Osteoblast (primary cell): ENCODE measurements around the gene ZCCHC24. TPM values are rescaled to one million over a fixed set of nuclear protein-coding genes. Genes with fewer than 3 reads are reported as not detected.

Experiments
- DNase-seq: peaks from one replicate; pipeline ENCODE4 v3.0.0; 2011; ENCODE audit warnings: low spot score, mixed read lengths; ENCODE audit not compliant: insufficient read length; ENCODE audit errors: missing footprints
- H2AFZ ChIP-seq: 2 replicates; pipeline ENCODE4 v1.6.0; 2011; ENCODE audit warnings: mild to moderate bottlenecking, low read length
- H3K27ac ChIP-seq: 2 replicates; pipeline ENCODE4 v1.5.1; 2011; ENCODE audit warnings: mild to moderate bottlenecking, low read depth, low read length, moderate library complexity
- H3K27me3 ChIP-seq: 2 replicates; pipeline ENCODE4 v1.6.0; 2012; ENCODE audit warnings: mild to moderate bottlenecking, control low read depth, inconsistent platforms, low read length, moderate library complexity; ENCODE audit not compliant: insufficient read depth
- H3K36me3 ChIP-seq: 2 replicates; pipeline ENCODE4 v1.5.1; 2011; ENCODE audit warnings: mild to moderate bottlenecking, low read length, control low read depth, moderate library complexity; ENCODE audit not compliant: insufficient read depth
- H3K4me1 ChIP-seq: 2 replicates; pipeline ENCODE4 v1.5.1; 2011; ENCODE audit warnings: mild to moderate bottlenecking, low read length, control low read depth, moderate library complexity; ENCODE audit not compliant: insufficient read depth
- H3K4me2 ChIP-seq: 2 replicates; pipeline ENCODE4 v1.6.0; 2011; ENCODE audit warnings: mild to moderate bottlenecking, low read length; ENCODE audit not compliant: insufficient read depth
- H3K4me3 ChIP-seq: fragments of 200-600 bp; sonication (generic); 3 replicates; pipeline ENCODE4 v1.5.1; 2012; ENCODE audit warnings: mild to moderate bottlenecking, low read length, inconsistent platforms; ENCODE audit not compliant: insufficient read depth
- H3K79me2 ChIP-seq: 2 replicates; pipeline ENCODE4 v1.6.0; 2012; ENCODE audit warnings: mild to moderate bottlenecking, low read length, control low read depth, inconsistent platforms; ENCODE audit not compliant: insufficient read depth
- H3K9me3 ChIP-seq: 2 replicates; pipeline ENCODE4 v1.5.1; 2011; ENCODE audit warnings: low read depth, low read length, control low read depth
- H4K20me1 ChIP-seq: 2 replicates; pipeline ENCODE4 v1.6.0; 2012; ENCODE audit warnings: mild to moderate bottlenecking, low read length, control low read depth; ENCODE audit not compliant: insufficient read depth
- total RNA-seq: library from RNA; depleted of rRNA; stranded (reverse); fragments of >200 nt; gene quantifications from 2 replicates; pipeline ENCODE4 v1.2.3, GENCODE V29; 2012
- TF ChIP-seq, protein P1 (sequence below): IDR thresholded peaks from 2 replicates; pipeline ENCODE4 v1.5.1; 2011; ENCODE audit warnings: mild to moderate bottlenecking, low read depth, low read length, moderate library complexity; ENCODE audit errors: extremely low read depth

The ZCCHC24 gene
- total RNA-seq, result 48.5 and 69.5 TPM in 2 replicates

DNA sequence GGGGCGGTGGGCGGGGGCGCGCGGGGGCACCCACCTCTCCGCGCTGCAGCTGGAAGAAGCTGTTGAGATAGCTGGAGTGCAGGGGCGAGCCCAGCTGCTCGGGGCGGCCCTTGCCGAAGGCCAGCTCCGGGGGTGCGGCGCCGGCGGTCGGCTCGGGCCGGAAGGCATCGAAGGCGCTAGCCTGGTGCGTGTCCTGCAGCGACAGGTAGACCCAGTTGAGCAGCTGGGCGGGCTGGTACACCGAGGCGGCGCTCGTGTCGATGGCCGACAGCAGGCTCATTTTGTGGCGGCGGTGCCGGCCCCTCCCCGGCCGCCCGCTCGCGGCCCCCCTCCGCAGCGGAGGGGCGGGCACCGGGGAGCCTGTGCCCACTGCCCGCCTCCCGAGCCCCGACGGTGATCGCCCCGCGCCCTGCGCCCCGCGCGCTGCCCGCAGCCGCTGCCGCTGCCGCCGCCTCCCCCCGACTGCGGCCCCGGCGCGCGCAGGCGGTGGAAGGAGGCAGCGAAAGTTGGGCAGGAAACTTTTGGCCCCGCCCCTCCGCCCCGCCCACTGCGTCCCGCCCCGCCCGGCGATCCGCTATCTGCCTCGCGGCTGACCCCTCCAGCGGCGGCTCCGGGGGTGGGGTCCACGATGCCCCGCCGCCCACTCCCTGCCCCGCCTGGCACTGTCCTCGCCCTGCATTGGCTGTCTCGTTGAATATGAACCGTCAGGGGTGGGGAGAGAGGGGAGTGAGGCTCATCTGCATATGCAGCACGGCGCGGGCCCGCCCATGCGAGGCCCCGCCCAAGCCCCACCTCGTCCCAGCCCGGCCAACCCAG, at the start of gene ZCCHC24:
Gene ZCCHC24, minus strand, starts transcription at position 464 of the 816 bp plus-strand sequence. Its CDS starts 184 bp downstream, at position 280.
- TF ChIP-seq, protein P1, sequence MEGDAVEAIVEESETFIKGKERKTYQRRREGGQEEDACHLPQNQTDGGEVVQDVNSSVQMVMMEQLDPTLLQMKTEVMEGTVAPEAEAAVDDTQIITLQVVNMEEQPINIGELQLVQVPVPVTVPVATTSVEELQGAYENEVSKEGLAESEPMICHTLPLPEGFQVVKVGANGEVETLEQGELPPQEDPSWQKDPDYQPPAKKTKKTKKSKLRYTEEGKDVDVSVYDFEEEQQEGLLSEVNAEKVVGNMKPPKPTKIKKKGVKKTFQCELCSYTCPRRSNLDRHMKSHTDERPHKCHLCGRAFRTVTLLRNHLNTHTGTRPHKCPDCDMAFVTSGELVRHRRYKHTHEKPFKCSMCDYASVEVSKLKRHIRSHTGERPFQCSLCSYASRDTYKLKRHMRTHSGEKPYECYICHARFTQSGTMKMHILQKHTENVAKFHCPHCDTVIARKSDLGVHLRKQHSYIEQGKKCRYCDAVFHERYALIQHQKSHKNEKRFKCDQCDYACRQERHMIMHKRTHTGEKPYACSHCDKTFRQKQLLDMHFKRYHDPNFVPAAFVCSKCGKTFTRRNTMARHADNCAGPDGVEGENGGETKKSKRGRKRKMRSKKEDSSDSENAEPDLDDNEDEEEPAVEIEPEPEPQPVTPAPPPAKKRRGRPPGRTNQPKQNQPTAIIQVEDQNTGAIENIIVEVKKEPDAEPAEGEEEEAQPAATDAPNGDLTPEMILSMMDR, result no peak
- Histone ChIP-seq H2AFZ (peak within 1 kb of the TSS; percentile 93), H3K27ac (peak within 1 kb of the TSS; percentile 86)

DNA sequence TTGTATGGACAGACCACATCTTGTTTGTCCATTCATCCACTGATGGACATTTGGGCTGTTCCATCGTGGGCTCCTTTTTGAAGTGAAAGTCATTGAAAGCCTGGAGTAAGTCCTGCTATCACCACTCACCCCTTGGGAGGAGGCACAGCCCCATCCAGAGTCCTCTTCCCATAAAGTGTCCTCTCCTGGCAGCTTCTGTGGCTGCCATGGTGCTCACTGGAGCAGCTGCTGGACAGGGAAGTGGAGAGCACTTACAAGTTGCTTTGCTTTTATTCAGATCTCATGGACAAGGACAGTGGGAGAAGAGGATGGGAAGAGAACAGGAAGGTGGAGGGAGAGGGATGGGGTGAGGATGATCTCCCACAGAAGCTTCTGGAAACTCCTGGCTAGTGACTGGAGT, 48.4 kb upstream of the ZCCHC24 start:
- Histone ChIP-seq H3K4me3 (no peak overlapping the region), H3K4me2 (no peak overlapping the region), H3K9me3 (no peaks in the 10 kb centered on the region), H4K20me1 (no peaks in the 10 kb centered on the region), H3K79me2 (no peaks in the 10 kb centered on the region), H2AFZ (no peak overlapping the region), H3K36me3 (no peaks in the 10 kb centered on the region), H3K27me3 (peaks cover 35% of the 10 kb centered on the region), H3K4me1 (peaks cover under 1% of the 10 kb centered on the region), H3K27ac (no peak overlapping the region)
- DNase-seq, result no peak
- TF ChIP-seq, protein P1, result no peak

More for the DNA sequence above, at the start of gene ZCCHC24:
- Histone ChIP-seq H3K79me2 (peaks cover 40% of the 10 kb centered on the region), H4K20me1 (peaks cover 35% of the 10 kb centered on the region), H3K4me3 (peak within 1 kb of the TSS; percentile 71), H3K4me2 (peak within 1 kb of the TSS; percentile 100), H3K4me1 (peaks cover 39% of the 10 kb centered on the region), H3K9me3 (no peaks in the 10 kb centered on the region), H3K36me3 (no peaks in the 10 kb centered on the region), H3K27me3 (no peaks in the 10 kb centered on the region)
- peak; percentile 99 for DNase-seq

DNA sequence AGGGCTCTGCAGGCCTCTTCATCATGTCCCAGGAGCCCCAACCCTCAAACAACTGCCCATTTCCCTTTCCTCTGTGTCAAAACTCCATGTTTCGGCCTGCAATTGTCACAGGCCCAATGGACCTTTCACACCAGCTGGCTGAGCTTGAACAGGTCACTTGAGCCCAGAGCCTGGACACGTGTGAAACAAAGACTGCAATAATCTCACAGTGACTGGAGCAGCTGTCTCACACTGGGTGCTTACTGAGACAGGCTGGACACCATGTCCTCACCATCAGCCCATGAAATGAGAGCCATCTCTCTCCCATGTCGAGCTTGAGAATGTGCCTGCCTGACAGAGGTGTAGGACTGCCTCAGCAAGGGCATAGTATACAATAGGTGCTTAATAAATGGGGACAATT, 47.4 kb upstream of the ZCCHC24 start:
- no peaks in the 10 kb centered on the region for H3K36me3 ChIP-seq
- no peaks in the 10 kb centered on the region for H4K20me1 ChIP-seq
- TF ChIP-seq, protein P1, result no peak
- H3K27ac ChIP-seq, result no peak overlapping the region
- DNase-seq, result no peak
- peaks cover 11% of the 10 kb centered on the region for H3K4me1 ChIP-seq
- H3K9me3 ChIP-seq, result no peaks in the 10 kb centered on the region
- peaks cover 26% of the 10 kb centered on the region for H3K27me3 ChIP-seq
- no peaks in the 10 kb centered on the region for H3K79me2 ChIP-seq
- no peak overlapping the region for H2AFZ ChIP-seq
- no peak overlapping the region for H3K4me2 ChIP-seq
- H3K4me3 ChIP-seq, result no peak overlapping the region

DNA sequence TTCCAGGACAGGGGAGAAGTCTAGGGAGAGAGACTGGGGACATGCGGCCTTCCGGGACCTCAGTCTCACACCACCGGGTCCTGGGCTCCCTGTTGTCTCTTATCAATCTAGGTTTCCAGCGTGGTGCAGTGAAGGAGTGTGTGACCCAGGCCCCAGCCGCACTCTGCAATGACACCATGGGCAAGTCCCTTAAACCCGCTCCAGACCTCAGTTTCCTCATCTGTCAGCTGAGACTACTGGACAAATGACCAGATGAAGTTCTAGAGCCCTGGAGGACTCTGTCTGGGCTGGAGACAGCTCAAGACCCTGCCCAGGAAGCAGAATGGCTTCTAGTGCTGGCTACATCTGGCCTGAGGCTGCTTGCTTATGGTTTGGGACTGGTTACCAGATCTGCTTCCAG, 46.8 kb upstream of the ZCCHC24 start:
- Histone ChIP-seq H3K4me3 (no peak overlapping the region), H3K27ac (no peak overlapping the region), H3K79me2 (no peaks in the 10 kb centered on the region), H3K9me3 (no peaks in the 10 kb centered on the region), H4K20me1 (no peaks in the 10 kb centered on the region), H3K36me3 (no peaks in the 10 kb centered on the region), H3K4me1 (peaks cover 16% of the 10 kb centered on the region), H3K27me3 (peaks cover 21% of the 10 kb centered on the region), H2AFZ (no peak overlapping the region), H3K4me2 (no peak overlapping the region)
- DNase-seq, result no peak
- TF ChIP-seq, protein P1, result no peak
